MCF 10A (cell line): ENCODE measurements around the gene CCR3. TPM values are rescaled to one million over a fixed set of nuclear protein-coding genes. Genes with fewer than 3 reads are reported as not detected.

Experiments used
- BruUV-seq: library from RNA; stranded (reverse); fragments of 400-500 nt; replicated peaks from 2 replicates; lab custom pipeline; 2021; lab: Mats Ljungman, UMichigan
- CTCF ChIA-PET: fragments of 300-600 bp; sonication (Branson Sonifier 250); formaldehyde crosslinking; extraction: SDS; loops from one replicate; lab custom pipeline; 2021; ENCODE audit warnings: antibody characterized with exemption, inconsistent platforms; lab: Yijun Ruan, JAX
- POLR2A ChIA-PET: fragments of 300-600, 350-650 bp; sonication (Branson Sonifier 250); formaldehyde crosslinking; extraction: SDS; loops from one replicate; lab custom pipeline; 2020; ENCODE audit warnings: antibody characterized with exemption, inconsistent platforms; lab: Yijun Ruan, JAX
- DNase-seq: peaks from one replicate; pipeline ENCODE4 v3.0.0-alpha.2; 2018; ENCODE audit not compliant: unreplicated experiment
- H3K27ac Mint-ChIP-seq: one replicate; pipeline ENCODE4 v1.8.0; 2022; ENCODE audit warnings: mild to moderate bottlenecking, low read depth, mixed read lengths; ENCODE audit not compliant: unreplicated experiment
- H3K27me3 Mint-ChIP-seq: one replicate; pipeline ENCODE4 v1.8.0; 2022; ENCODE audit warnings: mixed read lengths; ENCODE audit not compliant: insufficient read depth, unreplicated experiment
- H3K36me3 Mint-ChIP-seq: one replicate; pipeline ENCODE4 v1.8.0; 2022; ENCODE audit warnings: mild to moderate bottlenecking, moderate library complexity, mixed read lengths; ENCODE audit not compliant: insufficient read depth, unreplicated experiment
- H3K4me1 Mint-ChIP-seq: one replicate; pipeline ENCODE4 v1.8.0; 2022; ENCODE audit warnings: mixed read lengths; ENCODE audit not compliant: insufficient read depth, unreplicated experiment
- H3K4me3 Mint-ChIP-seq: one replicate; pipeline ENCODE4 v1.8.0; 2022; ENCODE audit warnings: mild to moderate bottlenecking, moderate library complexity, mixed read lengths; ENCODE audit not compliant: unreplicated experiment
- H3K9me3 Mint-ChIP-seq: one replicate; pipeline ENCODE4 v1.8.0; 2022; ENCODE audit warnings: mixed read lengths; ENCODE audit not compliant: unreplicated experiment
- CTCF ChIP-seq: fragments of 200-600 bp; IDR thresholded peaks from one replicate; pipeline ENCODE4 v1.8.0; 2022; ENCODE audit warnings: antibody characterized with exemption, mild to moderate bottlenecking; ENCODE audit not compliant: unreplicated experiment
- intact Hi-C: fragments of 100-400 bp; cut with micrococcal nuclease; formaldehyde crosslinking; loops from 2 replicates; pipeline ENCODE4 v1.14.1; 2022
- total RNA-seq: library from RNA; stranded (reverse); gene quantifications from 2 replicates; pipeline ENCODE4 v1.2.3, GENCODE V29; 2022

Gene CCR3
- total RNA-seq, 1 experiment from 2014 or later = not detected

GRCh38 chr3:46296826-46297225, 54.6 kb downstream of the CCR3 start:
- Mint-ChIP-seq H3K27me3 (no peaks in the 10 kb centered on the region), H3K4me3 (no peak overlapping the region), H3K27ac (no peak overlapping the region), H3K4me1 (peaks cover 18% of the 10 kb centered on the region), H3K9me3 (no peaks in the 10 kb centered on the region), H3K36me3 (no peaks in the 10 kb centered on the region)
- TF ChIP-seq CTCF = no peak
- intact Hi-C loops = no loop called here
- BruUV-seq = no TSS peak
- no peak for DNase-seq
- CTCF ChIA-PET = interaction anchor here (0.7 to 0.9 kb wide), 2 partner anchors 71 to 75 kb away, joined by 3 to 5 read pairs; no protein-coding TSS in a partner anchor
- POLR2A ChIA-PET = interaction anchor here (1.0 to 1.5 kb wide), 3 partner anchors 9 to 17 kb away, joined by 3 to 5 read pairs (median 4); no protein-coding TSS in a partner anchor

DNA sequence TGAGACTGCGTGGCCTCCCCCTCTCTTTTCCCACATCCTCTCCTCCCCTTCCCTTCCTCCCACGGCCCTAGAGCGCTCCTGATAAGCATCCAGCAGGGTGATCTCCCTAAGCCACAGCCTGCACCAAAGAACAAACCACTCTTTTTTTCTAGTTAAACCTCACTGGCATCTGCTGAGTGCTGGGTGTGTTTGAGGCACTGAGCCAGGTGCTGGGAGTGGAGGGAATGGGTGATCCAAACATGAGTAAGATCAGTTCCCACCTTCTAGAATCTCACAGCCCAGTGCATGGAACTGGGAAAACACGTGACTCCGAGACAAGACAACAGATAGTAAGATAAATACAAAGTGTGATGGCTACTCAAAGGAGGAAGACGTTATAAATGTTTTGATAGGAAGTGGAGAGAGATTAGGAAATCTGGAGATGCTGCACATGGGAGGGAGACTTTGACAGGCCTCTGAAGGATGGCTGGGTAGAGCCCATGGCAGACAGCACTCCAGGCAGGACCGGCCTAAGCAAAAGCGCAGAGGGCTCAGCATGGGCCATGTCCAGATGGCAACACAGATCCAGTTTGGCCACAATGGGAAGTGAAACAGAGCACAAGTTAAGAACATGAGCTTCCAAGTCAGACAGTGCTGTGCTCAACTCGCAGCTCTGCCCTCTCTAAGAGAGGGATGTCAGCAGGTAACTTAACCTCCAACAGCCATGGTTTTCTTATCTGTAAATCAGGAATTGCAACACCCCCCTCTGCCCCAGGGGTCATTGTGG, 55.6 kb downstream of the CCR3 start:
- H3K36me3 Mint-ChIP-seq = no peaks in the 10 kb centered on the region
- intact Hi-C loops = no loop called here
- peak; percentile 66 for DNase-seq
- H3K27ac Mint-ChIP-seq = no peak overlapping the region
- POLR2A ChIA-PET = interaction anchor here (0.6 to 1.8 kb wide), 4 partner anchors 8 to 1528 kb away, joined by 3 to 7 read pairs (median 4); no protein-coding TSS in a partner anchor
- CTCF ChIA-PET = interaction anchor here (0.7 kb wide), 1 partner anchor 74 kb away, joined by 3 read pairs; no protein-coding TSS in a partner anchor
- no peaks in the 10 kb centered on the region for H3K27me3 Mint-ChIP-seq
- H3K4me1 Mint-ChIP-seq = peaks cover 18% of the 10 kb centered on the region
- BruUV-seq = no TSS peak
- no peak overlapping the region for H3K4me3 Mint-ChIP-seq
- no peaks in the 10 kb centered on the region for H3K9me3 Mint-ChIP-seq
- TF ChIP-seq CTCF = no peak

- CTCF ChIA-PET = no interaction called here
- H3K4me1 Mint-ChIP-seq = peaks cover 18% of the 10 kb centered on the region
These were observed 56.8 kb downstream of the CCR3 start for GRCh38 chr3:46298871-46299607.

More at GRCh38 chr3:46298871-46299607, 56.8 kb downstream of the CCR3 start:
- H3K27me3 Mint-ChIP-seq = no peaks in the 10 kb centered on the region
- BruUV-seq = no TSS peak
- H3K36me3 Mint-ChIP-seq = no peaks in the 10 kb centered on the region
- no peak overlapping the region for H3K4me3 Mint-ChIP-seq
- no peak for DNase-seq
- no peaks in the 10 kb centered on the region for H3K9me3 Mint-ChIP-seq
- H3K27ac Mint-ChIP-seq = no peak overlapping the region
- TF ChIP-seq CTCF = no peak
- intact Hi-C loops = no loop called here
- POLR2A ChIA-PET = interaction anchor here (1.8 to 2.1 kb wide), 2 partner anchors 14 to 36 kb away, joined by 7 read pairs; no protein-coding TSS in a partner anchor
